ENCODE measurements around the gene ADSS2. TPM values are rescaled to one million over a fixed set of nuclear protein-coding genes. Genes with fewer than 3 reads are reported as not detected.

Gene ADSS2
- total RNA-seq, 1 experiment from 2014 or later, result 71.4 TPM

DNA sequence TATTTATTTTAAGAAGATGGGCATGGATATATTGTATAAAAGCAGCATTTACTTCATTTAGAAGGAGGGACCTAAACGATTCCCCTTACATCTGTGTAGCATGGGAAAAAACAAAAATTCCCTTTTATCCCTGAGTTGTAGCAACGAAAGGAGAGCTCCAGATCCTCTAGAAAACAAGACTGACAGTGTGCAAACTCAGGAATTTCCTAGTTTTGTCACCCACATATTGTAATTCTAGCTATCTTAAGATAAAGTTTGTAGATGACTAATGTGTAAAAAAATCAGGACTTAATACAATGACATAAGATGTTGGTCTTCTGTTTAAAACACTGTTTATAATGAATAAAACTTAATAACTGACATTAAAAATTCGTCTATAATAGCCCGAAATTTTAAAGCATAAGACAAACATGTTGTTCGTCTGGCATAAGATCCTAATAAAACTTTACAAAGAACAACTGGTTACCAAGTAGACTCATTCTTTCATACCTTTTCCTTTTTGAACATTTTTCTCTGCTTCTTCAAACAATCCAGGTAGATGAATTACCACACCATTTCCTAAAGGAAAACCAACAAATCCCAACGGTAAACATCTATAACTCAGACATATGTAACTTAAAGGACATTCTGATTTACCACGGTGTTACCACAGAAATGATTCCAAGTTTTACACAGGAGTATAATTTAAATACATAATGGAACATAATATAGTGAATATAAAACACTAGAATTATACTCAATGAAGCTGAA lies 15.2 kb downstream of the ADSS2 start:
- peaks cover 30% of the 10 kb centered on the region for H3K36me3 ChIP-seq
- peak in 1 of 2 experiments; percentile 30 for DNase-seq (ENCODE audit: low read depth in 1 of 2, low spot score in 2 of 2)
- H3K27me3 ChIP-seq (replicated peaks), result no peaks in the 10 kb centered on the region
- H3K9me3 ChIP-seq (replicated peaks), result no peaks in the 10 kb centered on the region
- H3K4me1 ChIP-seq (replicated peaks), result peaks cover 28% of the 10 kb centered on the region
- H3K27ac ChIP-seq, result peak overlapping the region; percentile 45
- no peak overlapping the region for H3K4me3 ChIP-seq

DNA sequence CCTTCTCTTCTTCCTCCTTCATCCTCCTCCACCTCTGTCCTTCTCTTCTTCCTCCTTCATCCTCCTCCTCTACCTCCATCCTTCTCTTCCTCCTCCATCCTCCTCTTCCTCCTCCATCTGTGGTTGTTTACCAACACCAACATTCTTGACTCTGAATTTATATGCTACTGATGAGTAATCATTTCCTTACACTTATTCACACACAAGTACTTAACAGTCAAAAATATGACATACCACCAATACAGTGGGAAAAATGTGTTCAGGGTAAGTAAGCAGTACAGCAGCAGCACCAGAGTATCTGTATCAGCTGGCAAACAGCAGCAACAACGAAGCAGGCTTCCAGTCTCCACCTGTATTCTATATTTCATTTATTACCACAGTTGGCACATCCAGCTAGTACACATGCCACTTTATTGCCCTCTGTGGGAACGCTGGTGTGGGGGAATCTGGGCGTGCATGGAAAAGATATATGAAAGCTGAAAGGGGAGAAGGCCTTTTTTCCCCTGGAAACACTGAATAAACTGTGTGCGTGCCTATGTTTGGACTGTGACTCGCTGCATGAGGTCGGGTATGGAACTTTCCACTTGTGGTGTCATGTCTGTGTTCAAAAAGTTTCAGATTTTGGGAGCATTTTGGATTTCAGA lies 16.0 kb downstream of the ADSS2 start:
- peaks cover 30% of the 10 kb centered on the region for H3K36me3 ChIP-seq
- H3K4me3 ChIP-seq, result no peak overlapping the region
- H3K9me3 ChIP-seq (replicated peaks), result no peaks in the 10 kb centered on the region
- DNase-seq (ENCODE audit: low read depth in 1 of 2, low spot score in 2 of 2), result peak in 1 of 2 experiments; percentile 46
- peaks cover 28% of the 10 kb centered on the region for H3K4me1 ChIP-seq (replicated peaks)
- H3K27me3 ChIP-seq (replicated peaks), result no peaks in the 10 kb centered on the region
- peak overlapping the region; percentile 45 for H3K27ac ChIP-seq

DNA sequence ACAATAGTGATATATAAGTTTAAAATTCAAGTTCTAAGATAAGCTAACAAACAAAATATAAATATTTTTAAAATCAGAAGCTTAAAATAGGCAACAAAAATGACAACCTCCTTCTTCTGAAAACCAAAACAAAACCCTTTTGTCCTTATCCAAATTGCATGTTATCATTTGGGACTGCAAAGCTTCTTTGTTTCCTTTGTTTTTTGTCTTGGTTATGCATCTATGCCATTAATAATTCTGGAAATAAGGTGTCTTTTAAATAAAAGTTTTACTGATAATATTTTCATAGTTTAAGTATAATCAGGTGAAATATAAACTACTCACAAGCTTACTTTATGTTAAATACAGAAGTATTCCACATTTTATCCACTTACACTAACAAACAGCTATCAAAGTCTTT lies 20.5 kb downstream of the ADSS2 start:
- H3K36me3 ChIP-seq, result peaks cover 39% of the 10 kb centered on the region
- DNase-seq (ENCODE audit: low read depth in 1 of 2, low spot score in 2 of 2), result no peak

DNA sequence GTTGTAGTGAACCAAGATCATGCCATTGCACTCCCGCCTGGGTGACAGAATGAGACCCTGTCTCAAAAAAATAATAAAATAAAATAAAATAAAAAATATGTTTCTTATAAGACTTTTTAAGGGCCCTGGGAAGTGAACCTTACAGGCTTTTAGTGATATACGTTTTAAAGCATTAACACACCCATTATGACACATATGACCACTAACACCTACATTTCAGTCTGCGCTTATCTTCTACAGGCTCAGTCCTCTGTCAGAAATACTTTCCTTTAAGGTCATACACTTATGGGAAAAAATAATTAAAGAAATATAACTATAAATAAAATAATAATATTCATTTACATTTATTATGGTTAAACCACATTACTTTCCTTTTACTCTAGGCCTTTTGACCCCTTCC lies 21.9 kb downstream of the ADSS2 start:
- H3K27me3 ChIP-seq (replicated peaks), result no peaks in the 10 kb centered on the region
- no peak for DNase-seq (ENCODE audit: low read depth in 1 of 2, low spot score in 2 of 2)
- H3K4me3 ChIP-seq, result no peak overlapping the region
- H3K27ac ChIP-seq, result no peak overlapping the region
- H3K9me3 ChIP-seq (replicated peaks), result no peaks in the 10 kb centered on the region
- H3K4me1 ChIP-seq (replicated peaks), result no peaks in the 10 kb centered on the region
- peaks cover 29% of the 10 kb centered on the region for H3K36me3 ChIP-seq

More for the DNA sequence above, 20.5 kb downstream of the ADSS2 start:
- no peaks in the 10 kb centered on the region for H3K27me3 ChIP-seq (replicated peaks)
- no peaks in the 10 kb centered on the region for H3K9me3 ChIP-seq (replicated peaks)
- peaks cover 8% of the 10 kb centered on the region for H3K4me1 ChIP-seq (replicated peaks)
- H3K4me3 ChIP-seq, result no peak overlapping the region
- no peak overlapping the region for H3K27ac ChIP-seq

DNA sequence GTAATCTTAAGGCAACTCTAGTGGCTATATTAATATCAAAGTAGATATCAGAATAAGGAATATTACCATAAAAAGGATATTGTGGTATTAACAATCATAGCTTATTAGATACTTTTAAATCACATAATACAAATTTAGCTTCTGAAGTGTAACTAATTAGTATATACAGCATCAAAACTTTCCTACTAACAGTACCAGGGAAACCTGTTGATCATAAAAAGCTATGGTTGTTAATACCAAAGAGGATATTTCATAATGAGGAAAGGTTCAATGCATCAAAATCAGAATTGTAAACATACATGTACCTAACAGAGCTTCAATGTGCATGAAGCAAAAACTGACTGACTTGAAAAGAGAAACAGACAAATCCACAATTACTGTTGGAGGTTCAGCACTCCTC lies 24.1 kb downstream of the ADSS2 start:
- Histone ChIP-seq H3K27ac (no peak overlapping the region), H3K27me3 (replicated peaks) (no peaks in the 10 kb centered on the region), H3K4me3 (no peak overlapping the region), H3K9me3 (replicated peaks) (no peaks in the 10 kb centered on the region), H3K36me3 (peaks cover 40% of the 10 kb centered on the region), H3K4me1 (replicated peaks) (no peaks in the 10 kb centered on the region)
- no peak for DNase-seq (ENCODE audit: low read depth in 1 of 2, low spot score in 2 of 2)

DNA sequence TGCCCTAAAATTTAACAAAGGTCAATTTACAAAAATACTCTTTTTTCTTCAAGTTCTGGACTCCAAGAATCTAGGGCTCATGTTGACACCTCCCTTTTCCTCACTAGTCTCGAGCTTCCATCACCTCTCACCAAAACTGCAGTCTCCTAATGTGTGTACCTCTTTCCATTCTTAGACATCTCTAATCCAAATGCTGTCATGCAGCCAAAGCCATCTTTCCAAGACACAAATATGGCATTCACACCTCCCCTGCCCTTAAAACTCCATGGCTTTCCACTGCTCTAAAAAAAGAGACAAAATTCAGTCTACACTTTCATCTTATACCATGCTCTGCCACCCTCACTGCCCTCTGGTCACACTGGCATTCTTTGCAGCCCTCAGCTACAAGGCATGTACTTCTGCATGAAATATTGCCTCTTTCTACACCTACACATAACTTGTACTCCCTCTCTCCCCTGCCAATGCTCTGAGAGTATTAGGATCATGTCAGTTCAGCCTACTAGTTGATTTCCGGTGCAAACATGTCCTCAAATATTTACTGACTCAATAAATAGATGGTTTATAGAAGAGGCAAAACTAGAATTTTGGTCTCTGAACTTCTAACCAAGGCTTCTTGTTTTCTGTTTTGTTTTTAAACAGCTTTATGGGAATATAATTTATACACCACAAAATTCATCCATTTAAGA lies 26.9 kb downstream of the ADSS2 start:
- peaks cover 47% of the 10 kb centered on the region for H3K36me3 ChIP-seq

DNA sequence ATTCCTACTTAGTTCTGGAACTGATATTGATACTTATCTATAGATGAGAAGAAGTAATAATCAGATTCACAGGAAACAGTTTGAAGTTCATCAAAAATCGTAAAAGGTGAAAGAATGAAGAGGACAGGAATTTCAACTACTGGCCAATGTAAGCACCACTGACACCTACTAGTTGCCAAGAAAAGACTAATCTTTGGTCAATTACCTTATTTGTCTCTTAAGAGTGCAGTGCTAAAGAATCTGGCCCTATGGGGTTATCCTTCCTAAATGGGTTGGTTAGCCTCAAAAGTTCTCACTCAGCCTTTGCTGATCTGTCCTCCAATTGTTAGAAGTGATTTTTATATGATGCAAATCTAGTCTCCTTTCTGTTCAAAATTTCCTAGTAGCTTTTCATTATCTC lies 29.5 kb downstream of the ADSS2 start:
- H3K27me3 ChIP-seq (replicated peaks), result no peaks in the 10 kb centered on the region
- no peak overlapping the region for H3K27ac ChIP-seq
- peaks cover 64% of the 10 kb centered on the region for H3K36me3 ChIP-seq
- no peak for DNase-seq (ENCODE audit: low read depth in 1 of 2, low spot score in 2 of 2)
- no peaks in the 10 kb centered on the region for H3K4me1 ChIP-seq (replicated peaks)
- H3K4me3 ChIP-seq, result no peak overlapping the region
- H3K9me3 ChIP-seq (replicated peaks), result no peaks in the 10 kb centered on the region

More for the DNA sequence above, 26.9 kb downstream of the ADSS2 start:
- no peaks in the 10 kb centered on the region for H3K9me3 ChIP-seq (replicated peaks)
- DNase-seq (ENCODE audit: low read depth in 1 of 2, low spot score in 2 of 2), result no peak
- no peak overlapping the region for H3K27ac ChIP-seq
- H3K4me1 ChIP-seq (replicated peaks), result no peaks in the 10 kb centered on the region
- no peaks in the 10 kb centered on the region for H3K27me3 ChIP-seq (replicated peaks)
- no peak overlapping the region for H3K4me3 ChIP-seq

DNA sequence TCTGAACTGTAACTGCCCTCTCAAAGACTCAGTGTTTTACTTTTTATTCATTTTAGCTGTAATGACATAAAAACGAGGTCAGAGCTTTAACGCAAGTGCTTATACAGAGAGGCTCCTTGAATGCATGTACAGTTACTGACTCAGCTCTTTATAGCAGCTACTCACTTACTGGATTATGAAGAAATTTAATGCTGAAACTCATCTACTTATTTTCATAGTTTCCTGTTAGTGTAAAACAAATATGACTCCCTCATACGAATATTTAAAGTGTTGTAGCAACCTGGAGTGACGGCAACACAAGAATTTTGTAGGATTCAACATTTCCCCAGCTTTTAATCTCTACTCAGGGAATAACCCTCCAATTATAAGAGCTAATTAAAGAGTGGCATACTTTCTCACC lies 32.7 kb downstream of the ADSS2 start:
- Histone ChIP-seq H3K27ac (no peak overlapping the region), H3K4me3 (no peak overlapping the region), H3K36me3 (peaks cover 91% of the 10 kb centered on the region), H3K9me3 (replicated peaks) (no peaks in the 10 kb centered on the region), H3K4me1 (replicated peaks) (no peaks in the 10 kb centered on the region), H3K27me3 (replicated peaks) (no peaks in the 10 kb centered on the region)
- no peak for DNase-seq (ENCODE audit: low read depth in 1 of 2, low spot score in 2 of 2)

DNA sequence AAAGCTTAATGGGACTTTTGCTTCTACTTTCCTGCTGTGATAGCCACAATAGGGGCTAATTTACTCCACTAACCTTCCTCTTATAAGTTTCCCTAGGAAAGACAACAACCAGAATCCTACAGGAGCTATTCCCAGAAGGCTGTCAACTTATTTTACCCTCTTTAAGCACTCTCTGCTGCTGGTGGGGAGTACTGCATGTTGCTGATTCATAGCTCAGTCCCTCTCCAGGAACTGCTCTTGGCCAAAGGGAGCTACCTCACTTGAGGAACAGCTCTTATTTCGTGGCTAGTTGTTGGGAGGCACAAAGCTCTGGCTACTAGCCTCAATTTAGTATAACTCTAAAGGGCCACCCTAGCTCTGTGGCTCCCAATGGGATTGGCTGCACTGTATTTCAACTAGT lies 37.2 kb downstream of the ADSS2 start:
- H3K9me3 ChIP-seq (replicated peaks), result no peaks in the 10 kb centered on the region
- no peak for DNase-seq (ENCODE audit: low read depth in 1 of 2, low spot score in 2 of 2)
- no peaks in the 10 kb centered on the region for H3K4me1 ChIP-seq (replicated peaks)
- no peak overlapping the region for H3K27ac ChIP-seq
- H3K27me3 ChIP-seq (replicated peaks), result no peaks in the 10 kb centered on the region
- H3K36me3 ChIP-seq, result peaks cover 96% of the 10 kb centered on the region
- H3K4me3 ChIP-seq, result no peak overlapping the region

DNA sequence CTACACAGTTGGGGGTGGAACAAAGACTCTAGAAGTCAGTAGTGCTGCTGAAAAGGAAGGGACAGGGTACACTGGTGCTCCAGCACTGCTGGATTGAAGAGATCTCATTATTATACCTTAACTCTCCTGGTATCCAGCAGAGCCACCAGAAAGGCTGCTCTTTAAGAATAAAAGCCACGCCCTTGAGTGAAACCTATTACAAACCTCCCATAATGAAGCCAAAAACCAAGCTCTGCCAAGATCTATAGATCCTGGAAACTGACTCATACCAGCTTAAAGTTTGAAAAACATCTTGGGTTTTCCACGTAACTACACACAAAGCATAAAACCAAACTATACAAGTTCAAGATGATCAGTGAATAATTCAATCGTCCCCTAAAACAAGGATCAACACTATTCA lies 38.0 kb downstream of the ADSS2 start:
- no peak overlapping the region for H3K4me3 ChIP-seq
- no peak for DNase-seq (ENCODE audit: low read depth in 1 of 2, low spot score in 2 of 2)
- no peak overlapping the region for H3K27ac ChIP-seq
- peaks cover 97% of the 10 kb centered on the region for H3K36me3 ChIP-seq
- H3K27me3 ChIP-seq (replicated peaks), result no peaks in the 10 kb centered on the region
- no peaks in the 10 kb centered on the region for H3K9me3 ChIP-seq (replicated peaks)
- H3K4me1 ChIP-seq (replicated peaks), result no peaks in the 10 kb centered on the region

DNA sequence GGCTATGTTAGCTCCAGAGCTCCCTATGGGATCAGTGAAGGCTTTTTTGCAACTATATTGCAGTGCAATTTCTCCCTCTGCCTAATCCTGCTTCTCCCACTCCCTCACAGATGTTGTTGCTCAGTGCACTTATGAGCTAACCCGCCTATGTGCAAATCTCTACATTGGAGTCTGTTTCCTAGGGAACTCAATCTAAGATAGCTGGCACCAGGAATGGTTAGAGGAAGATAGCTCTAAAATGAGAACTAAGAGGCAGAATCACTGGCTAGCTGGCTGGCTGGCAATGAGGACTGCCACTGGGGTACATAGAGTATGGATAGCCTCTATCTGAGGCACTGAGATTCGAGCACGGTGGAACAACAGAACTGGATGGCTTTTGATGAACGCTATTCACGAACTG lies 39.5 kb downstream of the ADSS2 start:
- no peak overlapping the region for H3K4me3 ChIP-seq
- no peak overlapping the region for H3K27ac ChIP-seq
- no peaks in the 10 kb centered on the region for H3K4me1 ChIP-seq (replicated peaks)
- H3K36me3 ChIP-seq, result peaks cover 84% of the 10 kb centered on the region
- no peaks in the 10 kb centered on the region for H3K9me3 ChIP-seq (replicated peaks)
- H3K27me3 ChIP-seq (replicated peaks), result no peaks in the 10 kb centered on the region
- no peak for DNase-seq (ENCODE audit: low read depth in 1 of 2, low spot score in 2 of 2)

DNA sequence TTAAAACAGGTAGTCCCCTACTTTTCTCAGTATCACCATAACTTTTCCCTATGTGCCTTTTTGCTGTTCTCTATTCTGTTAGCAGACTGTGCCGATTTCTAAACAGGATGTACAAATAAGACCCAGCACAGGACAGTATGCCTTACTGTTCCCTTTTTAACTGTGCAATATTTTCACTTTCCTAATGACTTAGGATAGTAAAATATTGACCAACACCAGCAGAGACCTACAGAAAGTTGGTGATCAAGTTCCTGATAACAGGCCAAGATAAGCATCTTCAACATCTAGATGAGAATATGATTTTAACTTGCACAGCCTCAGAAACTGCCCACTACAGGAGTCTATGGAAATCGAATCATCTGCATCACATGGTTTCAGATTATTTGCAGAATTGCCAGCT lies 42.0 kb downstream of the ADSS2 start:
- Histone ChIP-seq H3K9me3 (replicated peaks) (no peaks in the 10 kb centered on the region), H3K4me3 (no peak overlapping the region), H3K27me3 (replicated peaks) (no peaks in the 10 kb centered on the region), H3K4me1 (replicated peaks) (no peaks in the 10 kb centered on the region), H3K27ac (no peak overlapping the region), H3K36me3 (peaks cover 69% of the 10 kb centered on the region)
- DNase-seq (ENCODE audit: low read depth in 1 of 2, low spot score in 2 of 2), result no peak

DNA sequence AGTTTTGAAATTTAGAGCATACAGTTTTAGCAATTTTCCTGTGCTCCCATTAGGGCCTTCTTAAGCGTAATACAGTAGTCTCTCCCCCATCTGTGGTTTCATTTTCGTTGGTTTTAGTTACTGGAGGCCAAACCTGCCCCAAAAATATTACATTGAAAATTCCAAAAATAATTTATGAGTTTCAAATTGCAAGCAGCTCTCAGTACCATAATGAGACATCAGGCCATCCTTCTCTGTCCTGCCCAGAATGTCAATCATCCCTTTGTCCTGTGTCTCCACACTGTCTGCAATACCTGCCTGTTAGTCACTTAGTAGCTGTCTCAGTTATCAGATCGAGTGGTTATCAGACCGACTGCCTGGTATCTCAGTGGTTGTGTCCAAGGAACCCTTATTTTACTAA lies 45.4 kb downstream of the ADSS2 start:
- no peak overlapping the region for H3K4me3 ChIP-seq
- H3K36me3 ChIP-seq, result peaks cover 65% of the 10 kb centered on the region
- H3K9me3 ChIP-seq (replicated peaks), result no peaks in the 10 kb centered on the region; the same call in 1 of the 2 replicates
- DNase-seq (ENCODE audit: low read depth in 1 of 2, low spot score in 2 of 2), result no peak
- H3K27me3 ChIP-seq (replicated peaks), result no peaks in the 10 kb centered on the region
- H3K4me1 ChIP-seq (replicated peaks), result no peaks in the 10 kb centered on the region
- H3K27ac ChIP-seq, result no peak overlapping the region

DNA sequence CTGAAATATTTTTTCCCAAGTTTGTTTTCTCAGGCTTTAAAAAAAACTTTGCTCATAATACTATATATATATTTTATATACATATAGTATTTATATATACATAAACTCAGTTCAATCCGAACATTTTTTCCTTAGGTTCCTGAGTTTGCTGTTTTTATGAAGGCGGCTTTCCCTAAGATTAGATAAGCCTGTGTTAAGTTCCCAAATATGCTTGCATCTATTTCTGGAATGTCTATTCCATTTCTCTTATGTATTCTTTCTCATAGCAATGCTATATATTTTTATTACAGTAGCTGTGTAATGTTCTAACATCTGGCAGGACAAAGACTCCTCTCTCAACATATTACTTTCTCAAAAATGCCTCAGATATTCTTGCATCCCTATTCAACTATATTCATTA lies 45.9 kb downstream of the ADSS2 start:
- Histone ChIP-seq H3K27me3 (replicated peaks) (no peaks in the 10 kb centered on the region), H3K36me3 (peaks cover 66% of the 10 kb centered on the region), H3K9me3 (replicated peaks) (no peaks in the 10 kb centered on the region; the same call in 1 of the 2 replicates), H3K27ac (no peak overlapping the region), H3K4me1 (replicated peaks) (no peaks in the 10 kb centered on the region), H3K4me3 (no peak overlapping the region)
- DNase-seq (ENCODE audit: low read depth in 1 of 2, low spot score in 2 of 2), result no peak

Measured in SJSA1 (cell line).